GM23338 (cell line): ENCODE results near the gene NR2E3.

ENCODE experiments used
- EZH2 ChIP-seq: fragments of 200-600 bp; sonication (generic); IDR thresholded peaks from one replicate; pipeline ENCODE4 v1.8.0; 2017; ENCODE audit warnings: antibody characterized with exemption, mild to moderate bottlenecking, low read depth; ENCODE audit not compliant: unreplicated experiment
- EZH2phosphoT487 ChIP-seq: fragments of 200-600 bp; sonication (generic); IDR thresholded peaks from one replicate; pipeline ENCODE4 v1.8.1; 2018; ENCODE audit warnings: antibody characterized with exemption; ENCODE audit not compliant: unreplicated experiment
- POLR2AphosphoS5 ChIP-seq: IDR thresholded peaks from 2 replicates; pipeline ENCODE4 v1.6.1; 2016; ENCODE audit warnings: antibody characterized with exemption, low read depth
- TF ChIP-seq, protein P1 (sequence below), 2 experiments: fragments of 200-600 bp in 1 of 2; sonication (generic) in 1 of 2; conservative IDR thresholded peaks; 2 replicates each; pipeline versions ENCODE4 v1.5.1 to v1.6.1; 2016 to 2017; ENCODE audit warnings: antibody characterized with exemption in 2 of 2, low read depth in 2 of 2, mild to moderate bottlenecking in 2 of 2, moderate library complexity in 1 of 2
- TF ChIP-seq, protein P2 (sequence below): IDR thresholded peaks from one replicate; pipeline ENCODE4 v1.6.1; 2018; ENCODE audit warnings: antibody characterized with exemption; ENCODE audit not compliant: unreplicated experiment

- TF ChIP-seq, protein P1, sequence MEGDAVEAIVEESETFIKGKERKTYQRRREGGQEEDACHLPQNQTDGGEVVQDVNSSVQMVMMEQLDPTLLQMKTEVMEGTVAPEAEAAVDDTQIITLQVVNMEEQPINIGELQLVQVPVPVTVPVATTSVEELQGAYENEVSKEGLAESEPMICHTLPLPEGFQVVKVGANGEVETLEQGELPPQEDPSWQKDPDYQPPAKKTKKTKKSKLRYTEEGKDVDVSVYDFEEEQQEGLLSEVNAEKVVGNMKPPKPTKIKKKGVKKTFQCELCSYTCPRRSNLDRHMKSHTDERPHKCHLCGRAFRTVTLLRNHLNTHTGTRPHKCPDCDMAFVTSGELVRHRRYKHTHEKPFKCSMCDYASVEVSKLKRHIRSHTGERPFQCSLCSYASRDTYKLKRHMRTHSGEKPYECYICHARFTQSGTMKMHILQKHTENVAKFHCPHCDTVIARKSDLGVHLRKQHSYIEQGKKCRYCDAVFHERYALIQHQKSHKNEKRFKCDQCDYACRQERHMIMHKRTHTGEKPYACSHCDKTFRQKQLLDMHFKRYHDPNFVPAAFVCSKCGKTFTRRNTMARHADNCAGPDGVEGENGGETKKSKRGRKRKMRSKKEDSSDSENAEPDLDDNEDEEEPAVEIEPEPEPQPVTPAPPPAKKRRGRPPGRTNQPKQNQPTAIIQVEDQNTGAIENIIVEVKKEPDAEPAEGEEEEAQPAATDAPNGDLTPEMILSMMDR (conservative IDR thresholded peaks at IDR 0.05; ENCODE audit: low read depth in 2 of 2), result peak; percentile 87 to 92
- TF ChIP-seq POLR2AphosphoS5 (no peak), EZH2phosphoT487 (no peak), EZH2 (no peak)
- TF ChIP-seq, protein P2, sequence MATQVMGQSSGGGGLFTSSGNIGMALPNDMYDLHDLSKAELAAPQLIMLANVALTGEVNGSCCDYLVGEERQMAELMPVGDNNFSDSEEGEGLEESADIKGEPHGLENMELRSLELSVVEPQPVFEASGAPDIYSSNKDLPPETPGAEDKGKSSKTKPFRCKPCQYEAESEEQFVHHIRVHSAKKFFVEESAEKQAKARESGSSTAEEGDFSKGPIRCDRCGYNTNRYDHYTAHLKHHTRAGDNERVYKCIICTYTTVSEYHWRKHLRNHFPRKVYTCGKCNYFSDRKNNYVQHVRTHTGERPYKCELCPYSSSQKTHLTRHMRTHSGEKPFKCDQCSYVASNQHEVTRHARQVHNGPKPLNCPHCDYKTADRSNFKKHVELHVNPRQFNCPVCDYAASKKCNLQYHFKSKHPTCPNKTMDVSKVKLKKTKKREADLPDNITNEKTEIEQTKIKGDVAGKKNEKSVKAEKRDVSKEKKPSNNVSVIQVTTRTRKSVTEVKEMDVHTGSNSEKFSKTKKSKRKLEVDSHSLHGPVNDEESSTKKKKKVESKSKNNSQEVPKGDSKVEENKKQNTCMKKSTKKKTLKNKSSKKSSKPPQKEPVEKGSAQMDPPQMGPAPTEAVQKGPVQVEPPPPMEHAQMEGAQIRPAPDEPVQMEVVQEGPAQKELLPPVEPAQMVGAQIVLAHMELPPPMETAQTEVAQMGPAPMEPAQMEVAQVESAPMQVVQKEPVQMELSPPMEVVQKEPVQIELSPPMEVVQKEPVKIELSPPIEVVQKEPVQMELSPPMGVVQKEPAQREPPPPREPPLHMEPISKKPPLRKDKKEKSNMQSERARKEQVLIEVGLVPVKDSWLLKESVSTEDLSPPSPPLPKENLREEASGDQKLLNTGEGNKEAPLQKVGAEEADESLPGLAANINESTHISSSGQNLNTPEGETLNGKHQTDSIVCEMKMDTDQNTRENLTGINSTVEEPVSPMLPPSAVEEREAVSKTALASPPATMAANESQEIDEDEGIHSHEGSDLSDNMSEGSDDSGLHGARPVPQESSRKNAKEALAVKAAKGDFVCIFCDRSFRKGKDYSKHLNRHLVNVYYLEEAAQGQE, result no peak
Observed at GRCh38 chr15:71802770-71803169, 7.6 kb upstream of the NR2E3 start.
